HepG2 (cell line): ENCODE measurements around the gene GGNBP2. TPM values are rescaled to one million over a fixed set of nuclear protein-coding genes. Genes with fewer than 3 reads are reported as not detected.

Source experiments
- ATAC-seq: fragments of 200-7000 bp; cut with Tn5 transposase; 3 replicates; pipeline ENCODE4 v1.9.1; 2020; ENCODE audit warnings: mild to moderate bottlenecking, moderate library complexity
- BruUV-seq: library from RNA; stranded (reverse); fragments of 400-500 nt; replicated peaks from 2 replicates; lab custom pipeline; 2021; lab: Mats Ljungman, UMichigan
- CTCF ChIA-PET: fragments of 300-600 bp; formaldehyde crosslinking; extraction: SDS; loops from one replicate; lab custom pipeline; 2021; ENCODE audit warnings: low total read pairs, inconsistent platforms, low intra/inter-chr PET ratio; lab: Yijun Ruan, JAX
- POLR2A ChIA-PET: fragments of 350-600 bp; sonication (Branson Sonifier 250); formaldehyde crosslinking; loops from one replicate; lab custom pipeline; 2020; ENCODE audit warnings: antibody characterized with exemption, inconsistent platforms; lab: Yijun Ruan, JAX
- DNase-seq: peaks from one replicate; pipeline ENCODE4 v3.0.0-alpha.2; 2015; ENCODE audit warnings: low spot score
- FAIRE-seq: peaks from 3 replicates; lab custom pipeline; 2011; peaks lifted over from hg19 to GRCh38; lab: Jason Lieb, UNC
- H2AFZ ChIP-seq: one replicate; pipeline ENCODE4 v1.6.1; 2011; ENCODE audit warnings: low read length, inconsistent platforms
- H3K27ac ChIP-seq: fragments of 300-600 bp; 3 replicates; pipeline ENCODE4 v1.8.0; 2011; ENCODE audit warnings: mixed run types, mild to moderate bottlenecking, mixed read lengths, low read length, inconsistent platforms; ENCODE audit not compliant: insufficient read depth; ENCODE audit errors: extremely low read length
- H3K27me3 ChIP-seq, 2 experiments: fragments of 200-600 bp in 1 of 2; 2 replicates in 1 of 2; 3 replicates in 1 of 2; pipeline versions ENCODE4 v1.6.0 to v1.8.0; 2011; ENCODE audit warnings: low read length in 2 of 2, mild to moderate bottlenecking in 2 of 2, moderate library complexity in 2 of 2, inconsistent platforms in 1 of 2; ENCODE audit not compliant: insufficient read depth in 2 of 2, control insufficient read depth in 1 of 2
- H3K36me3 ChIP-seq, 2 experiments: fragments of 200-600 bp in 1 of 2; replicated peaks in 1 of 2; 2 replicates in 1 of 2; 3 replicates in 1 of 2; pipeline versions ENCODE4 v1.5.1 to v1.8.0; 2011; ENCODE audit warnings: low read length in 2 of 2, inconsistent platforms in 1 of 2; ENCODE audit not compliant: insufficient read depth in 2 of 2, control insufficient read depth in 1 of 2
- H3K4me1 ChIP-seq: 2 replicates; pipeline ENCODE4 v1.5.1; 2012; ENCODE audit warnings: low read length, inconsistent platforms; ENCODE audit not compliant: insufficient read depth
- H3K4me2 ChIP-seq: 2 replicates; pipeline ENCODE4 v1.6.0; 2011; ENCODE audit warnings: low read depth, low read length, inconsistent platforms
- H3K4me3 ChIP-seq, 3 experiments: fragments of 200-600 bp in 1 of 3; sonication (generic), shearing (Covaris generic) in 1 of 3; replicated peaks in 1 of 3; 2 replicates each; pipeline ENCODE4 v1.5.1; 2011 to 2016; ENCODE audit warnings: low read length in 3 of 3, inconsistent platforms in 2 of 3, low read depth in 2 of 3, mild to moderate bottlenecking in 2 of 3, control low read depth in 1 of 3, mixed read lengths in 1 of 3; ENCODE audit not compliant: insufficient read depth in 1 of 3
- H3K79me2 ChIP-seq: one replicate; pipeline ENCODE4 v1.6.1; 2011; ENCODE audit warnings: low read length, inconsistent platforms; ENCODE audit not compliant: insufficient read depth
- H3K9ac ChIP-seq: 2 replicates; pipeline ENCODE4 v1.6.0; 2011; ENCODE audit warnings: mild to moderate bottlenecking, low read depth, low read length, inconsistent platforms; ENCODE audit not compliant: insufficient read depth
- H3K9me3 ChIP-seq: 2 replicates; pipeline ENCODE4 v1.5.1; 2012; ENCODE audit warnings: mild to moderate bottlenecking, low read length
- H4K20me1 ChIP-seq: 2 replicates; pipeline ENCODE4 v1.6.0; 2011; ENCODE audit warnings: inconsistent platforms, mild to moderate bottlenecking, low read length, moderate library complexity; ENCODE audit not compliant: insufficient read depth
- AHR ChIP-seq: IDR thresholded peaks from 2 replicates; pipeline ENCODE4 v1.6.1; 2018; ENCODE audit warnings: missing genetic modification reagents, missing compliant biosample characterization
- IRF1 ChIP-seq: sonication (generic); formaldehyde crosslinking; IDR thresholded peaks from 2 replicates; pipeline ENCODE4 v1.4.0; 2020; ENCODE audit warnings: low read depth, mild to moderate bottlenecking, missing genetic modification reagents
- ISX ChIP-seq: sonication (generic); formaldehyde crosslinking; conservative IDR thresholded peaks from 2 replicates; pipeline ENCODE4 v1.5.0; 2020; ENCODE audit warnings: missing genetic modification reagents
- MYC ChIP-seq: sonication (generic); formaldehyde crosslinking; IDR thresholded peaks from 2 replicates; pipeline ENCODE4 v1.9.0; 2021; ENCODE audit warnings: missing genetic modification reagents, borderline replicate concordance
- NFRKB ChIP-seq: fragments of 450-650 bp; IDR thresholded peaks from 2 replicates; pipeline ENCODE4 v1.6.1; 2017
- SMAD9 ChIP-seq: sonication (generic); formaldehyde crosslinking; IDR thresholded peaks from 2 replicates; pipeline ENCODE4 v1.5.1; 2020; ENCODE audit warnings: mild to moderate bottlenecking, missing genetic modification reagents
- ZBTB2 ChIP-seq: sonication (generic); formaldehyde crosslinking; IDR thresholded peaks from 2 replicates; pipeline ENCODE4 v1.8.0; 2022; ENCODE audit warnings: low read depth, missing genetic modification reagents
- ZFYVE20 ChIP-seq: sonication (generic); formaldehyde crosslinking; IDR thresholded peaks from 2 replicates; pipeline ENCODE4 v1.8.0; 2023; ENCODE audit warnings: low read depth, mild to moderate bottlenecking, moderate library complexity, missing genetic modification reagents, borderline replicate concordance
- ZNF142 ChIP-seq: sonication (generic); formaldehyde crosslinking; IDR thresholded peaks from 2 replicates; pipeline ENCODE4 v1.4.0; 2020; ENCODE audit warnings: missing genetic modification reagents
- ZNF75D ChIP-seq: sonication (generic); formaldehyde crosslinking; IDR thresholded peaks from 2 replicates; pipeline ENCODE4 v1.8.1; 2023; ENCODE audit warnings: missing genetic modification reagents, mild to moderate bottlenecking, borderline replicate concordance
- WGBS: methylation state at CpG from one replicate; pipeline ENCODE4 v1.1.6; 2017; ENCODE audit warnings: low lambda C conversion rate; 5-methylcytosine and 5-hydroxymethylcytosine counted together
- in situ Hi-C: cut with HindIII; loops from 2 replicates; pipeline ENCODE4 v1.10.0; 2017; ENCODE audit warnings: low pct_unique_long_range_greater_than_20kb; ENCODE audit not compliant: extremely low pct_ligation_motif_present
- intact Hi-C: fragments of 100-400 bp; cut with micrococcal nuclease; formaldehyde crosslinking; loops from one replicate; pipeline ENCODE4 v1.10.0; 2022; ENCODE audit not compliant: unreplicated experiment
- polyA plus RNA-seq, 8 experiments: library from polyadenylated mRNA; depleted of rRNA in 3 of 8; stranded (reverse) in 7 of 8; unstranded in 1 of 8; fragments of >200 nt; fragmentation: Illumina TruSeq in 4 of 8; extraction: Trizol in 4 of 8; gene quantifications; 2 replicates each; pipeline versions ENCODE4 v1.2.1 to v1.2.3, GENCODE V29; 2011 to 2016; ENCODE audit warnings: low read depth in 4 of 8, missing spikeins in 1 of 8, mixed read lengths in 1 of 8; ENCODE audit not compliant: insufficient read depth in 1 of 8
- total RNA-seq, 5 experiments: library from RNA; depleted of rRNA; stranded (reverse); fragments of >200 nt; fragmentation: Illumina TruSeq; extraction: Trizol; gene quantifications; 2 replicates each; pipeline ENCODE4 v1.2.3, GENCODE V29; 2016; ENCODE audit warnings: low read depth in 1 of 5

The GGNBP2 gene
- total and polyA plus RNA-seq, 2 of the 13 experiments (the other 11 are each of a cell fraction or from before 2014, with no cell fraction given): 53.3 to 84.2 TPM

- Histone ChIP-seq H4K20me1 (no peaks in the 10 kb centered on the region; the same call in 1 of the 2 replicates), H3K27ac (no peak overlapping the region), H3K36me3 (peaks cover 19 to 47% of the 10 kb centered on the region in 2 experiments), H3K4me2 (no peak overlapping the region), H3K4me3 (no peak overlapping the region), H3K9ac (no peak overlapping the region), H3K79me2 (no peaks in the 10 kb centered on the region), H3K27me3 (no peaks in the 10 kb centered on the region), H3K9me3 (no peaks in the 10 kb centered on the region), H3K4me1 (no peaks in the 10 kb centered on the region)
- ChIA-PET CTCF (no interaction called here), POLR2A (no interaction called here)
- no peak for ATAC-seq
- FAIRE-seq: no peak
- in situ Hi-C loops (no loop called here), intact Hi-C loops (no loop called here)
- WGBS: 94% methylated on average over 5 of the region's 5 CpGs
- no peak for DNase-seq
- TF ChIP-seq ZBTB2 (CRISPR knock-in tag): no peak
- TF ChIP-seq, all 625 proteins: peak for 0
- H2AFZ ChIP-seq: no peak overlapping the region
- TSS peak; percentile 24 for BruUV-seq
Observed at GRCh38 chr17:36512641-36513040, 32.1 kb upstream of the GGNBP2 start.

- POLR2A ChIA-PET: no interaction called here
- H3K4me1 ChIP-seq: no peaks in the 10 kb centered on the region
- CTCF ChIA-PET: no interaction called here
- no peak for ATAC-seq
- no peak for DNase-seq
- FAIRE-seq: no peak
- H3K27ac ChIP-seq: no peak overlapping the region
- intact Hi-C loops: no loop called here
- no peak overlapping the region for H2AFZ ChIP-seq
- no peaks in the 10 kb centered on the region for H3K27me3 ChIP-seq
- no peaks in the 10 kb centered on the region for H3K79me2 ChIP-seq
- in situ Hi-C loops: no loop called here
- no peak overlapping the region for H3K4me3 ChIP-seq
- no peak overlapping the region for H3K9ac ChIP-seq
- H4K20me1 ChIP-seq: no peaks in the 10 kb centered on the region; the same call in 1 of the 2 replicates
- 100% methylated on average over 3 of the region's 3 CpGs for WGBS
- peaks cover 17 to 48% of the 10 kb centered on the region in 2 experiments for H3K36me3 ChIP-seq
- BruUV-seq: no TSS peak
- H3K9me3 ChIP-seq: no peaks in the 10 kb centered on the region
- H3K4me2 ChIP-seq: no peak overlapping the region
- TF ChIP-seq IRF1 (CRISPR knock-in tag): no peak
- TF ChIP-seq ISX (CRISPR knock-in tag): no peak
- TF ChIP-seq MYC (CRISPR knock-in tag): no peak
- TF ChIP-seq SMAD9 (CRISPR knock-in tag): no peak
- TF ChIP-seq ZNF142: no peak
- TF ChIP-seq ZFYVE20 (CRISPR knock-in tag): no peak
- TF ChIP-seq AHR (CRISPR knock-in tag): no peak
- TF ChIP-seq ZNF75D (CRISPR knock-in tag): no peak
- TF ChIP-seq NFRKB: no peak
Observed at GRCh38 chr17:36514856-36515255, 29.9 kb upstream of the GGNBP2 start.
